Measurements from ENCODE around the gene CCNY.

DNA sequence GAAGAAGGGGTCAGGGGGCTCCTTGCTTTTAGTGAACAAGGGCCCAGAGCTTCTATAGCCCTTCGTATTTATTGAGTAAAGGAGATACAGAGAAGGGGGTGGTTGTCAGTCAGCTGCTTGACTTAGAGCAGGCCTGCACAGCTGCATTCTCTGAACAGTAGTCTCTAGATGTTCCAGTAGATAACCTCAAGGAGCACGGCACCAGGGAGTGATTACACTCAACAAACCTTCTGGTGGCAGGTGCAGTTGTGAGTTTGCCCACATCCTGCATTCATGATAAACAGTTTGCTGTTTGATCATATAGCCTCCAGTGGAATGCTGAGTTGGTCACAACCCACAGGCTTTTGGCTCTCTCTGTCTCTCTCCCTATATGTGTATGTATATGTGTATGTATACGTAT, 198.8 kb downstream of the CCNY start:
- TF ChIP-seq, protein P1, sequence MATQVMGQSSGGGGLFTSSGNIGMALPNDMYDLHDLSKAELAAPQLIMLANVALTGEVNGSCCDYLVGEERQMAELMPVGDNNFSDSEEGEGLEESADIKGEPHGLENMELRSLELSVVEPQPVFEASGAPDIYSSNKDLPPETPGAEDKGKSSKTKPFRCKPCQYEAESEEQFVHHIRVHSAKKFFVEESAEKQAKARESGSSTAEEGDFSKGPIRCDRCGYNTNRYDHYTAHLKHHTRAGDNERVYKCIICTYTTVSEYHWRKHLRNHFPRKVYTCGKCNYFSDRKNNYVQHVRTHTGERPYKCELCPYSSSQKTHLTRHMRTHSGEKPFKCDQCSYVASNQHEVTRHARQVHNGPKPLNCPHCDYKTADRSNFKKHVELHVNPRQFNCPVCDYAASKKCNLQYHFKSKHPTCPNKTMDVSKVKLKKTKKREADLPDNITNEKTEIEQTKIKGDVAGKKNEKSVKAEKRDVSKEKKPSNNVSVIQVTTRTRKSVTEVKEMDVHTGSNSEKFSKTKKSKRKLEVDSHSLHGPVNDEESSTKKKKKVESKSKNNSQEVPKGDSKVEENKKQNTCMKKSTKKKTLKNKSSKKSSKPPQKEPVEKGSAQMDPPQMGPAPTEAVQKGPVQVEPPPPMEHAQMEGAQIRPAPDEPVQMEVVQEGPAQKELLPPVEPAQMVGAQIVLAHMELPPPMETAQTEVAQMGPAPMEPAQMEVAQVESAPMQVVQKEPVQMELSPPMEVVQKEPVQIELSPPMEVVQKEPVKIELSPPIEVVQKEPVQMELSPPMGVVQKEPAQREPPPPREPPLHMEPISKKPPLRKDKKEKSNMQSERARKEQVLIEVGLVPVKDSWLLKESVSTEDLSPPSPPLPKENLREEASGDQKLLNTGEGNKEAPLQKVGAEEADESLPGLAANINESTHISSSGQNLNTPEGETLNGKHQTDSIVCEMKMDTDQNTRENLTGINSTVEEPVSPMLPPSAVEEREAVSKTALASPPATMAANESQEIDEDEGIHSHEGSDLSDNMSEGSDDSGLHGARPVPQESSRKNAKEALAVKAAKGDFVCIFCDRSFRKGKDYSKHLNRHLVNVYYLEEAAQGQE (IDR thresholded peaks at IDR 0.05; ENCODE audit: low read depth), result no peak
- TF ChIP-seq EP300 (IDR thresholded peaks at IDR 0.05; ENCODE audit: borderline replicate concordance) (no peak), RAD21 (IDR thresholded peaks at IDR 0.05; ENCODE audit: low read depth) (no peak), CREB1 (IDR thresholded peaks at IDR 0.05; ENCODE audit: low read depth) (no peak), FOXM1 (IDR thresholded peaks at IDR 0.05; ENCODE audit: borderline replicate concordance, low read depth) (no peak)

Data from Ishikawa (cell line).